A549 (cell line): ENCODE measurements around the gene TOM1L2. TPM values are rescaled to one million over a fixed set of nuclear protein-coding genes. Genes with fewer than 3 reads are reported as not detected.

ENCODE experiments used
- ATAC-seq, 2 experiments: fragments of 200-7000 bp in 1 of 2; fragments of >200 bp in 1 of 2; cut with Nextera tagmentation in 1 of 2; cut with Tn5 transposase in 1 of 2; 3 replicates each; pipeline versions ENCODE4 v1.8.0 to v1.9.1; 2018 to 2020; ENCODE audit warnings: mild to moderate bottlenecking in 1 of 2, moderate library complexity in 1 of 2
- CTCF ChIA-PET: fragments of 300-600 bp; sonication (Branson Sonifier 250); formaldehyde crosslinking; extraction: SDS; loops from one replicate; lab custom pipeline; 2021; ENCODE audit warnings: antibody characterized with exemption, inconsistent platforms; lab: Yijun Ruan, JAX
- POLR2A ChIA-PET: fragments of 350-600 bp; formaldehyde crosslinking; extraction: SDS; loops from one replicate; lab custom pipeline; 2021; ENCODE audit warnings: antibody characterized with exemption, inconsistent platforms; lab: Yijun Ruan, JAX
- DNase-seq, 2 experiments: peaks; one replicate each; pipeline versions ENCODE4 v3.0.0 to v3.0.0-alpha.2; 2011 to 2016; ENCODE audit warnings: low read depth in 1 of 2, low spot score in 1 of 2
- FAIRE-seq: peaks from 2 replicates; lab custom pipeline; 2011; peaks lifted over from hg19 to GRCh38; lab: Jason Lieb, UNC
- H3K27ac ChIP-seq, 2 experiments: fragments of >200 bp; sonication (Bioruptor Twin); formaldehyde crosslinking; 3 replicates each; pipeline ENCODE4 v1.5.1; 2016 to 2017
- H3K4me1 ChIP-seq: fragments of >200 bp; sonication (Bioruptor Twin); formaldehyde crosslinking; 3 replicates; pipeline ENCODE4 v1.6.1; 2016
- H3K4me2 ChIP-seq: fragments of >200 bp; sonication (Bioruptor Twin); formaldehyde crosslinking; 3 replicates; pipeline ENCODE4 v1.6.1; 2016
- H3K4me3 ChIP-seq: fragments of >200 bp; sonication (Bioruptor Twin); formaldehyde crosslinking; 3 replicates; pipeline ENCODE4 v1.5.1; 2016
- H3K9me3 ChIP-seq: fragments of >200 bp; sonication (Bioruptor Twin); formaldehyde crosslinking; 3 replicates; pipeline ENCODE4 v1.6.1; 2016
- ATOH8 ChIP-seq: fragments of 250-450 bp; sonication (Bioruptor Pico); IDR thresholded peaks from 2 replicates; pipeline ENCODE4 v1.5.0; 2020; ENCODE audit warnings: low read depth, mild to moderate bottlenecking, moderate library complexity
- BCL3 ChIP-seq: fragments of >200 bp; sonication (Bioruptor Twin); formaldehyde crosslinking; IDR thresholded peaks from 3 replicates; pipeline ENCODE4 v1.6.1; 2016
- BHLHE40 ChIP-seq: IDR thresholded peaks from 2 replicates; pipeline ENCODE4 v1.6.1; 2012; ENCODE audit warnings: low read depth, low read length, inconsistent platforms
- CBX2 ChIP-seq: fragments of 200-600 bp; sonication (generic); IDR thresholded peaks from 2 replicates; pipeline ENCODE4 v1.6.1; 2016; ENCODE audit warnings: low read depth, mild to moderate bottlenecking, borderline replicate concordance
- CHD4 ChIP-seq: fragments of 200-600 bp; sonication (generic); IDR thresholded peaks from 2 replicates; pipeline ENCODE4 v1.6.1; 2016; ENCODE audit warnings: antibody characterized with exemption, mild to moderate bottlenecking, borderline replicate concordance
- CTCF ChIP-seq: fragments of >200 bp; sonication (Bioruptor Twin); formaldehyde crosslinking; IDR thresholded peaks from 3 replicates; pipeline ENCODE4 v1.5.1; 2016
- EHF ChIP-seq: fragments of 250-450 bp; sonication (Bioruptor Pico); IDR thresholded peaks from 2 replicates; pipeline ENCODE4 v1.5.0; 2020; ENCODE audit warnings: mild to moderate bottlenecking
- EHMT2 ChIP-seq: fragments of 200-600 bp; sonication (generic); IDR thresholded peaks from 2 replicates; pipeline ENCODE4 v1.6.1; 2016; ENCODE audit warnings: antibody characterized with exemption, low read depth, mild to moderate bottlenecking, moderate library complexity
- ELK1 ChIP-seq: fragments of 150-350 bp; IDR thresholded peaks from 2 replicates; pipeline ENCODE4 v1.6.1; 2014; ENCODE audit warnings: low read depth, mild to moderate bottlenecking, low read length
- ESRRA ChIP-seq: fragments of 150-350 bp; IDR thresholded peaks from 2 replicates; pipeline ENCODE4 v1.6.1; 2014; ENCODE audit warnings: mild to moderate bottlenecking, low read length, borderline replicate concordance
- GATA3 ChIP-seq: IDR thresholded peaks from 2 replicates; pipeline ENCODE4 v1.6.1; 2012; ENCODE audit warnings: borderline replicate concordance
- HDAC2 ChIP-seq: fragments of 200-600 bp; sonication (generic); IDR thresholded peaks from 2 replicates; pipeline ENCODE4 v1.6.1; 2016
- HES2 ChIP-seq: fragments of >200 bp; sonication (Bioruptor Twin); formaldehyde crosslinking; IDR thresholded peaks from 2 replicates; pipeline ENCODE4 v1.6.1; 2016
- HMGXB4 ChIP-seq: fragments of 250-450 bp; sonication (Bioruptor Pico); IDR thresholded peaks from 2 replicates; pipeline ENCODE4 v1.5.0; 2021; ENCODE audit warnings: mild to moderate bottlenecking, moderate library complexity, borderline replicate concordance
- HOXA7 ChIP-seq: fragments of 250-450 bp; sonication (Bioruptor Pico); IDR thresholded peaks from 2 replicates; pipeline ENCODE4 v1.5.0; 2020; ENCODE audit warnings: mild to moderate bottlenecking, moderate library complexity
- JUN ChIP-seq, 2 experiments: fragments of >200 bp; sonication (Bioruptor Twin); formaldehyde crosslinking; IDR thresholded peaks; 2 replicates in 1 of 2; 3 replicates in 1 of 2; pipeline ENCODE4 v1.6.1; 2016 to 2017
- KDM1A ChIP-seq: fragments of 200-600 bp; sonication (generic); IDR thresholded peaks from 2 replicates; pipeline ENCODE4 v1.6.1; 2016; ENCODE audit warnings: low read depth, mild to moderate bottlenecking
- KDM5A ChIP-seq: fragments of 200-600 bp; sonication (generic); IDR thresholded peaks from 2 replicates; pipeline ENCODE4 v1.6.1; 2016; ENCODE audit warnings: antibody characterized with exemption, mild to moderate bottlenecking
- MAFK ChIP-seq: fragments of 450-650 bp; IDR thresholded peaks from 2 replicates; pipeline ENCODE4 v1.6.1; 2014; ENCODE audit not compliant: partially characterized antibody
- MAZ ChIP-seq: fragments of 150-350 bp; IDR thresholded peaks from 2 replicates; pipeline ENCODE4 v1.6.1; 2014; ENCODE audit warnings: antibody characterized with exemption, low read depth, low read length, borderline replicate concordance
- PBX3 ChIP-seq: IDR thresholded peaks from 2 replicates; pipeline ENCODE4 v1.6.1; 2012
- PHF8 ChIP-seq: fragments of 200-600 bp; sonication (generic); IDR thresholded peaks from 2 replicates; pipeline ENCODE4 v1.6.1; 2016; ENCODE audit warnings: low read depth, mild to moderate bottlenecking, antibody characterized with exemption, moderate library complexity, borderline replicate concordance
- POLR2A ChIP-seq: IDR thresholded peaks from 2 replicates; pipeline ENCODE4 v1.6.1; 2012; ENCODE audit warnings: mild to moderate bottlenecking, low read length
- RCOR1 ChIP-seq: fragments of 150-350 bp; IDR thresholded peaks from 2 replicates; pipeline ENCODE4 v1.6.1; 2014; ENCODE audit warnings: antibody characterized with exemption, low read length, low read depth
- RFX5 ChIP-seq: fragments of 450-650 bp; IDR thresholded peaks from 2 replicates; pipeline ENCODE4 v1.7.1; 2014; ENCODE audit warnings: antibody characterized with exemption, mild to moderate bottlenecking, moderate library complexity
- SMC3 ChIP-seq: fragments of >200 bp; sonication (Bioruptor Twin); formaldehyde crosslinking; IDR thresholded peaks from 3 replicates; pipeline ENCODE4 v1.6.1; 2018; ENCODE audit warnings: inconsistent platforms
- SREBF2 ChIP-seq: fragments of 450-650 bp; IDR thresholded peaks from 2 replicates; pipeline ENCODE4 v1.6.1; 2014; ENCODE audit warnings: mild to moderate bottlenecking, moderate library complexity
- TFCP2L1 ChIP-seq: fragments of 250-450 bp; sonication (Bioruptor Pico); IDR thresholded peaks from 2 replicates; pipeline ENCODE4 v1.5.0; 2021; ENCODE audit warnings: mild to moderate bottlenecking
- ZFP36 ChIP-seq: fragments of 450-650 bp; IDR thresholded peaks from 2 replicates; pipeline ENCODE4 v1.6.1; 2014; ENCODE audit warnings: borderline replicate concordance; ENCODE audit not compliant: partially characterized antibody
- ZSCAN20 ChIP-seq: fragments of 250-450 bp; sonication (Bioruptor Pico); IDR thresholded peaks from 2 replicates; pipeline ENCODE4 v1.8.0; 2022; ENCODE audit warnings: mild to moderate bottlenecking, moderate library complexity
- WGBS: methylation state at CpG from one replicate; pipeline ENCODE4 v1.1.6; 2017; ENCODE audit errors: missing lambda C conversion rate; 5-methylcytosine and 5-hydroxymethylcytosine counted together
- polyA plus RNA-seq, 4 experiments: library from polyadenylated mRNA; depleted of rRNA in 3 of 4; stranded (reverse); fragments of >200 nt; fragmentation: RNase III in 1 of 4; extraction: RNeasy Plus Mini Kit Qiagen cat#74134 plus additional on column Dnase treatment in 1 of 4; gene quantifications; 2 replicates in 3 of 4; 3 replicates in 1 of 4; pipeline ENCODE4 v1.2.3, GENCODE V29; 2011 to 2017

The TOM1L2 gene
- polyA plus RNA-seq, 2 of the 4 experiments (the other 2 are of a cell fraction), result 19.2 to 24.7 TPM

- FAIRE-seq (no peak), DNase-seq (no peak), ATAC-seq (no peak)
- POLR2A ChIA-PET, result interaction anchor here (1.8 kb wide), 1 partner anchor 27 kb away, joined by 4 read pairs; no protein-coding TSS in a partner anchor
- TF ChIP-seq CHD4 (no peak), EHMT2 (no peak), HOXA7 (CRISPR knock-in tag) (no peak), ZFP36 (no peak), HDAC2 (no peak), PHF8 (no peak), HMGXB4 (CRISPR knock-in tag) (no peak), GATA3 (no peak), TFCP2L1 (CRISPR knock-in tag) (no peak), CTCF (no peak), RFX5 (no peak), EHF (CRISPR knock-in tag) (no peak), ZSCAN20 (CRISPR knock-in tag) (no peak), JUN (IDR thresholded peaks at IDR 0.05) (no peak)
- WGBS, result 89% methylated on average over 2 of the region's 2 CpGs
- CTCF ChIA-PET, result interaction anchor here (0.6 to 6.7 kb wide), 9 partner anchors 8 to 103 kb away, joined by 3 to 36 read pairs (median 4); no protein-coding TSS in a partner anchor
- H3K27ac ChIP-seq, result no peak overlapping the region
- H3K9me3 ChIP-seq, result no peaks in the 10 kb centered on the region
- H3K4me2 ChIP-seq, result no peak overlapping the region
- peaks cover 24% of the 10 kb centered on the region for H3K4me1 ChIP-seq
- no peak overlapping the region for H3K4me3 ChIP-seq
Observed at GRCh38 chr17:17931159-17931558, 41.0 kb downstream of the TOM1L2 start.

GRCh38 chr17:17930674-17931073 lies 41.5 kb downstream of the TOM1L2 start:
- Histone ChIP-seq H3K9me3 (no peaks in the 10 kb centered on the region), H3K4me3 (no peak overlapping the region), H3K27ac (no peak overlapping the region), H3K4me1 (peaks cover 19% of the 10 kb centered on the region), H3K4me2 (no peak overlapping the region)
- POLR2A ChIA-PET, result no interaction called here
- DNase-seq (no peak), FAIRE-seq (no peak), ATAC-seq (no peak)
- CTCF ChIA-PET, result interaction anchor here (0.9 to 6.7 kb wide), 4 partner anchors 7 to 104 kb away, joined by 3 to 36 read pairs (median 8); no protein-coding TSS in a partner anchor
- TF ChIP-seq HES2, result no peak
- no peak for TF ChIP-seq BCL3
- TF ChIP-seq MAZ, result no peak
- no peak for TF ChIP-seq ESRRA
- no peak for TF ChIP-seq ZFP36
- no peak for TF ChIP-seq MAFK
- no peak for TF ChIP-seq HOXA7 (CRISPR knock-in tag)
- TF ChIP-seq SREBF2, result no peak
- TF ChIP-seq ATOH8 (CRISPR knock-in tag), result no peak
- TF ChIP-seq RCOR1, result no peak
- no peak for TF ChIP-seq SMC3
- no peak for TF ChIP-seq PBX3
- no peak for TF ChIP-seq POLR2A
- no peak for TF ChIP-seq KDM5A
- no peak for TF ChIP-seq ELK1
- TF ChIP-seq BHLHE40, result no peak
- no peak for TF ChIP-seq KDM1A
- TF ChIP-seq CBX2, result no peak
